GM12878 (cell line): ENCODE measurements around the gene BEAN1. TPM values are rescaled to one million over a fixed set of nuclear protein-coding genes. Genes with fewer than 3 reads are reported as not detected.

Experiments
- ATAC-seq: fragments of 200-7000 bp; cut with Tn5 transposase; 3 replicates; pipeline ENCODE4 v1.9.1; 2020; ENCODE audit warnings: mild to moderate bottlenecking, moderate library complexity
- BruUV-seq: library from RNA; stranded (reverse); fragments of 400-500 nt; replicated peaks from 2 replicates; lab custom pipeline; 2021; lab: Mats Ljungman, UMichigan
- CTCF ChIA-PET: fragments of 300-600 bp; sonication (Branson Sonifier 250); formaldehyde crosslinking; extraction: SDS; loops from one replicate; lab custom pipeline; 2021; ENCODE audit warnings: inconsistent platforms; lab: Yijun Ruan, JAX
- POLR2A ChIA-PET: fragments of 350-600 bp; formaldehyde crosslinking; extraction: SDS; loops from one replicate; lab custom pipeline; 2021; ENCODE audit warnings: inconsistent platforms; lab: Charles Lee
- RAD21 ChIA-PET: fragments of 300-600 bp; sonication (Branson Sonifier 250); formaldehyde crosslinking; loops from one replicate; lab custom pipeline; 2023; ENCODE audit warnings: antibody characterized with exemption; ENCODE audit not compliant: unreplicated experiment; lab: Charles Lee
- SMC1A ChIA-PET: fragments of 300-600 bp; sonication (Branson Sonifier 250); formaldehyde crosslinking; loops from one replicate; lab custom pipeline; 2023; ENCODE audit not compliant: unreplicated experiment, uncharacterized antibody; lab: Charles Lee
- DNase-seq: peaks from one replicate; pipeline ENCODE4 v3.0.0-alpha.2; 2011; ENCODE audit warnings: low read depth, low spot score
- FAIRE-seq: peaks from 3 replicates; lab custom pipeline; 2011; peaks lifted over from hg19 to GRCh38; lab: Jason Lieb, UNC
- H2AFZ ChIP-seq: 2 replicates; pipeline ENCODE4 v1.6.0; 2011; ENCODE audit warnings: low read depth, low read length, control low read depth; ENCODE audit not compliant: control insufficient read depth
- H3K27ac ChIP-seq: 2 replicates; pipeline ENCODE4 v1.5.1; 2011; ENCODE audit warnings: control low read depth; ENCODE audit not compliant: control insufficient read depth, insufficient read depth
- H3K27me3 ChIP-seq, 2 experiments: replicated peaks in 1 of 2; 2 replicates each; pipeline versions ENCODE4 v1.6.0 to v1.6.1; 2011; ENCODE audit warnings: low read length in 1 of 2; ENCODE audit not compliant: control insufficient read depth in 2 of 2, insufficient read depth in 2 of 2
- H3K36me3 ChIP-seq, 2 experiments: 2 replicates each; pipeline ENCODE4 v1.5.1; 2011; ENCODE audit warnings: low read length in 1 of 2; ENCODE audit not compliant: control insufficient read depth in 2 of 2, insufficient read depth in 2 of 2
- H3K4me1 ChIP-seq: 2 replicates; pipeline ENCODE4 v1.6.1; 2011; ENCODE audit warnings: mild to moderate bottlenecking, low read length, moderate library complexity, mixed read lengths; ENCODE audit not compliant: control insufficient read depth, insufficient read depth
- H3K4me2 ChIP-seq: 2 replicates; pipeline ENCODE4 v1.6.0; 2011; ENCODE audit warnings: control low read depth; ENCODE audit not compliant: control insufficient read depth, insufficient read depth
- H3K4me3 ChIP-seq: fragments of 200-600 bp; sonication (generic); 2 replicates; pipeline ENCODE4 v1.5.1; 2016
- H3K79me2 ChIP-seq: 2 replicates; pipeline ENCODE4 v1.6.0; 2011; ENCODE audit warnings: low read length; ENCODE audit not compliant: control insufficient read depth, insufficient read depth
- H3K9ac ChIP-seq: 2 replicates; pipeline ENCODE4 v1.8.0; 2011; ENCODE audit warnings: low read length, control low read depth, mixed read lengths; ENCODE audit not compliant: control insufficient read depth, insufficient read depth
- H3K9me3 ChIP-seq: replicated peaks from 3 replicates; pipeline ENCODE4 v1.5.1; 2011; ENCODE audit warnings: mild to moderate bottlenecking, low read length; ENCODE audit not compliant: control insufficient read depth, insufficient read depth
- H4K20me1 ChIP-seq: 2 replicates; pipeline ENCODE4 v1.6.0; 2011; ENCODE audit not compliant: control insufficient read depth, insufficient read depth
- ATF7 ChIP-seq: fragments of 450-650 bp; IDR thresholded peaks from 2 replicates; pipeline ENCODE4 v1.6.1; 2016; ENCODE audit warnings: low read depth, mild to moderate bottlenecking
- BCL11A ChIP-seq: IDR thresholded peaks from 2 replicates; pipeline ENCODE4 v1.6.1; 2011; ENCODE audit warnings: low read depth, low read length
- IKZF1 ChIP-seq: fragments of 450-650 bp; conservative IDR thresholded peaks from 2 replicates; pipeline ENCODE4 v1.6.1; 2017; ENCODE audit warnings: antibody characterized with exemption, mild to moderate bottlenecking
- KAT2A ChIP-seq: conservative IDR thresholded peaks from 2 replicates; pipeline ENCODE4 v1.6.1; 2011; ENCODE audit warnings: low read depth, low read length; ENCODE audit not compliant: control insufficient read depth
- POLR2A ChIP-seq: IDR thresholded peaks from 2 replicates; pipeline ENCODE4 v1.6.1; 2011; ENCODE audit warnings: low read depth, mild to moderate bottlenecking, low read length
- POU2F2 ChIP-seq: IDR thresholded peaks from 3 replicates; pipeline ENCODE4 v1.6.1; 2011; ENCODE audit warnings: low read depth, mild to moderate bottlenecking, low read length, borderline replicate concordance
- RAD21 ChIP-seq: IDR thresholded peaks from 2 replicates; pipeline ENCODE4 v1.6.1; 2011; ENCODE audit warnings: mild to moderate bottlenecking, low read depth, low read length, moderate library complexity; ENCODE audit not compliant: insufficient read depth
- SMC3 ChIP-seq: IDR thresholded peaks from 2 replicates; pipeline ENCODE4 v1.6.1; 2011; ENCODE audit warnings: low read length, improper control_type of control experiment, borderline replicate concordance
- SPI1 ChIP-seq: IDR thresholded peaks from 2 replicates; pipeline ENCODE4 v1.6.1; 2011; ENCODE audit warnings: low read depth, mild to moderate bottlenecking, low read length, moderate library complexity, borderline replicate concordance; ENCODE audit not compliant: insufficient read depth
- YY1 ChIP-seq: IDR thresholded peaks from 2 replicates; pipeline ENCODE4 v1.6.1; 2011; ENCODE audit warnings: low read depth, mild to moderate bottlenecking, low read length
- ZNF217 ChIP-seq: fragments of 450-650 bp; IDR thresholded peaks from 2 replicates; pipeline ENCODE4 v1.6.1; 2017; ENCODE audit warnings: antibody characterized with exemption, mild to moderate bottlenecking
- WGBS: methylation state at CpG from one replicate; pipeline ENCODE4 v1.1.6; 2016; ENCODE audit warnings: low lambda C conversion rate; ENCODE audit not compliant: insufficient replicate concordance, insufficient coverage; ENCODE audit errors: missing lambda C conversion rate; 5-methylcytosine and 5-hydroxymethylcytosine counted together
- in situ Hi-C: fragments of 300-500 bp; cut with MboI; formaldehyde crosslinking; loops from 9 replicates; pipeline ENCODE4 v1.14.3; 2018; ENCODE audit warnings: mixed read lengths
- intact Hi-C: fragments of 100-400 bp; cut with micrococcal nuclease; formaldehyde crosslinking; loops from one replicate; pipeline ENCODE4 v1.14.2; 2022; ENCODE audit not compliant: unreplicated experiment
- polyA plus RNA-seq, 11 experiments: library from polyadenylated mRNA; depleted of rRNA in 4 of 11; unstranded in 6 of 11; stranded (reverse) in 5 of 11; fragments of >200 nt; fragmentation: Nextera tagmentation in 4 of 11; fragmentation: Illumina TruSeq in 1 of 11; extraction: Ambion mirVana in 4 of 11; extraction: Trizol in 1 of 11; gene quantifications; 1 replicate in 1 of 11; 2 replicates in 10 of 11; pipeline versions ENCODE4 v1.2.1 to v1.2.3, GENCODE V29; 2011 to 2016; ENCODE audit warnings: inconsistent platforms in 2 of 11, missing spikeins in 2 of 11, low read depth in 1 of 11
- total RNA-seq, 4 experiments: library from RNA; depleted of rRNA in 3 of 4; stranded (reverse); fragments of >200 nt in 3 of 4; fragmentation: Illumina TruSeq in 1 of 4; extraction: Trizol in 1 of 4; gene quantifications; 2 replicates each; pipeline versions ENCODE4 v1.2.1 to v1.2.3, GENCODE V29; 2013 to 2021
- TF ChIP-seq, protein P1 (sequence below), 3 experiments: IDR thresholded peaks in 2 of 3; conservative IDR thresholded peaks in 1 of 3; 2 replicates each; pipeline ENCODE4 v1.5.1; 2011; ENCODE audit warnings: low read depth in 3 of 3, low read length in 3 of 3, mild to moderate bottlenecking in 3 of 3, control low read depth in 2 of 3, moderate library complexity in 2 of 3, inconsistent platforms in 1 of 3, mixed read lengths in 1 of 3; ENCODE audit not compliant: control insufficient read depth in 2 of 3, insufficient read depth in 1 of 3; ENCODE audit errors: extremely low read depth in 1 of 3

The BEAN1 gene
- total and polyA plus RNA-seq, 10 of the 15 experiments (the other 5 are each of a cell fraction or from before 2014, with no cell fraction given): not detected

GRCh38 chr16:66481943-66482390 is 54.9 kb downstream of the BEAN1 start:
- 27% methylated on average over 7 of the region's 7 CpGs for WGBS
- ChIA-PET POLR2A (no interaction called here), RAD21 (interaction anchor here (0.8 to 2.1 kb wide), 3 partner anchors 74 to 75 kb away, joined by 3 to 22 read pairs (median 5); no protein-coding TSS in a partner anchor), SMC1A (interaction anchor here (1.0 to 1.8 kb wide), 6 partner anchors 8 to 107 kb away, joined by 3 to 11 read pairs (median 6); no protein-coding TSS in a partner anchor), CTCF (interaction anchor here (1.0 to 10.4 kb wide), 12 partner anchors 21 to 138 kb away, joined by 3 to 118 read pairs (median 5); partner anchors contain the start of gene CKLF)
- Histone ChIP-seq H3K4me3 (no peak overlapping the region), H4K20me1 (no peaks in the 10 kb centered on the region), H3K36me3 (no peaks in the 10 kb centered on the region), H3K4me1 (peaks cover 5% of the 10 kb centered on the region), H3K79me2 (no peaks in the 10 kb centered on the region), H3K4me2 (no peak overlapping the region), H3K9ac (no peak overlapping the region), H3K9me3 (no peaks in the 10 kb centered on the region), H3K27me3 (no peaks in the 10 kb centered on the region), H3K27ac (no peak overlapping the region), H2AFZ (no peak overlapping the region)
- BruUV-seq: no TSS peak
- DNase-seq: no peak
- intact Hi-C loops (loop anchor here (2.0 to 5.0 kb wide), 2 partner anchors 35 to 125 kb away; no protein-coding TSS in a partner anchor), in situ Hi-C loops (no loop called here)
- TF ChIP-seq KAT2A (no peak), IKZF1 (no peak), ATF7 (no peak), ZNF217 (no peak), BCL11A (no peak), POLR2A (no peak)
- ATAC-seq: no peak
- no peak for FAIRE-seq

DNA sequence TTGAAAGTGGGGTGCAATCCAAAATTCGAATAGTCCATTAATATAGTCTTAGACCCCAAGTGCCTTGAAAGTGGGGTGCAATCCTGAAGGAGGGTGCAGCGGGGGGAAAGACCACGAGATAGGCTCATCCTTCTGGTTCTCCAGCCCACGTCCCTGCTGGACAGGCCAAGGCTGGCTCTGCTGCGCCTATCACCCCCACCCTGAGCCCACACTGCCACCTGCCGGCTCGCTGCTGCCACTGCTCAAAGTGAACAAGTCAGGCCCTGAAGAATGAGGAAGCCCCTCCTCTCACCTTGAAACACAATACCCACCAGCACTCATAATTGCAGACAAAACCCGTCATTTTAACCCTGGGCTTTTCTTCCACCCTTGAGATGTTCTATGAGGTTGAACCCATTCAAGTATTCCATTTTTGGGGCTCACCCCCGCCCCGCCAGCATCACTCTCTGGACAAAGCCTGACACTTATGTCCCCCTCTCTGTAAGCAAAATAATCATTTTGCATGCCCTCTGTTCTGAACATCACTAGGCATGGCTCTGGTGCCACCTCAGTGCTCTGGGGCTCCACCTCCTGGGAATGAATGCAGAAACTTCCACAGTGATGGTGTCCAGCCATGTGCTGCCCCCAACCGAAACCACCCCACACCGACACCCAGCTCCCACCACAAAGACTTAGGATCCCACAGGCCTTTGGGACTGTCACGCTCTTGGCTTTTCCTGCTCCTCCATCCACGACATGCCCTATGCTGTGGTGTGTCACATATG is 56.8 kb downstream of the BEAN1 start:
- ChIA-PET CTCF (interaction anchor here (0.6 to 10.4 kb wide), 13 partner anchors 8 to 167 kb away, joined by 3 to 118 read pairs (median 4); partner anchors contain the start of gene CKLF), POLR2A (no interaction called here), SMC1A (interaction anchor here (0.6 to 1.8 kb wide), 7 partner anchors 29 to 195 kb away, joined by 3 to 8 read pairs (median 3); no protein-coding TSS in a partner anchor), RAD21 (interaction anchor here (0.7 to 3.1 kb wide), 9 partner anchors 76 to 120 kb away, joined by 3 to 22 read pairs (median 4); no protein-coding TSS in a partner anchor)
- H3K36me3 ChIP-seq: no peaks in the 10 kb centered on the region
- no peak for DNase-seq
- H3K9ac ChIP-seq: no peak overlapping the region
- H3K4me3 ChIP-seq: no peak overlapping the region
- BruUV-seq: no TSS peak
- no peaks in the 10 kb centered on the region for H3K27me3 ChIP-seq
- H3K4me1 ChIP-seq: peaks cover 5% of the 10 kb centered on the region
- no peaks in the 10 kb centered on the region for H3K79me2 ChIP-seq
- H3K4me2 ChIP-seq: peak overlapping the region; percentile 9; the same call in 1 of the 2 replicates
- no peaks in the 10 kb centered on the region for H4K20me1 ChIP-seq
- H3K27ac ChIP-seq: no peak overlapping the region
- 21% methylated on average over 14 of the region's 14 CpGs for WGBS
- in situ Hi-C loops: no loop called here
- TF ChIP-seq SPI1: peak; percentile 75; the same call in 1 of the 2 replicates
- no peak for TF ChIP-seq POLR2A
- TF ChIP-seq SMC3: peak; percentile 86
- TF ChIP-seq RAD21: peak; percentile 90
- TF ChIP-seq YY1: peak; percentile 50; the same call in 1 of the 2 replicates
- TF ChIP-seq, protein P1, sequence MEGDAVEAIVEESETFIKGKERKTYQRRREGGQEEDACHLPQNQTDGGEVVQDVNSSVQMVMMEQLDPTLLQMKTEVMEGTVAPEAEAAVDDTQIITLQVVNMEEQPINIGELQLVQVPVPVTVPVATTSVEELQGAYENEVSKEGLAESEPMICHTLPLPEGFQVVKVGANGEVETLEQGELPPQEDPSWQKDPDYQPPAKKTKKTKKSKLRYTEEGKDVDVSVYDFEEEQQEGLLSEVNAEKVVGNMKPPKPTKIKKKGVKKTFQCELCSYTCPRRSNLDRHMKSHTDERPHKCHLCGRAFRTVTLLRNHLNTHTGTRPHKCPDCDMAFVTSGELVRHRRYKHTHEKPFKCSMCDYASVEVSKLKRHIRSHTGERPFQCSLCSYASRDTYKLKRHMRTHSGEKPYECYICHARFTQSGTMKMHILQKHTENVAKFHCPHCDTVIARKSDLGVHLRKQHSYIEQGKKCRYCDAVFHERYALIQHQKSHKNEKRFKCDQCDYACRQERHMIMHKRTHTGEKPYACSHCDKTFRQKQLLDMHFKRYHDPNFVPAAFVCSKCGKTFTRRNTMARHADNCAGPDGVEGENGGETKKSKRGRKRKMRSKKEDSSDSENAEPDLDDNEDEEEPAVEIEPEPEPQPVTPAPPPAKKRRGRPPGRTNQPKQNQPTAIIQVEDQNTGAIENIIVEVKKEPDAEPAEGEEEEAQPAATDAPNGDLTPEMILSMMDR (IDR thresholded peaks at IDR 0.05 in 2 of 3, conservative IDR thresholded peaks at IDR 0.05 in 1 of 3; ENCODE audit: control insufficient read depth in 2 of 3, extremely low read depth in 1 of 3, insufficient read depth in 1 of 3, low read depth in 3 of 3, low read length in 3 of 3): peak; percentile 96 to 99 (median 98)
- TF ChIP-seq POU2F2: no peak
- ATAC-seq: peak; percentile 88
- H3K9me3 ChIP-seq: no peaks in the 10 kb centered on the region
- H2AFZ ChIP-seq: no peak overlapping the region
- FAIRE-seq: peak; percentile 87
- intact Hi-C loops: loop anchor here (1.0 to 5.0 kb wide), 3 partner anchors 33 to 127 kb away; no protein-coding TSS in a partner anchor
